Right forelimb (tissue), 1 donor: Measurements from ENCODE around the gene CCDC69.

Experiments used
- DNase-seq: peaks from one replicate; pipeline ENCODE4 v3.0.0-alpha.2; 2018

Gene CCDC69

DNA sequence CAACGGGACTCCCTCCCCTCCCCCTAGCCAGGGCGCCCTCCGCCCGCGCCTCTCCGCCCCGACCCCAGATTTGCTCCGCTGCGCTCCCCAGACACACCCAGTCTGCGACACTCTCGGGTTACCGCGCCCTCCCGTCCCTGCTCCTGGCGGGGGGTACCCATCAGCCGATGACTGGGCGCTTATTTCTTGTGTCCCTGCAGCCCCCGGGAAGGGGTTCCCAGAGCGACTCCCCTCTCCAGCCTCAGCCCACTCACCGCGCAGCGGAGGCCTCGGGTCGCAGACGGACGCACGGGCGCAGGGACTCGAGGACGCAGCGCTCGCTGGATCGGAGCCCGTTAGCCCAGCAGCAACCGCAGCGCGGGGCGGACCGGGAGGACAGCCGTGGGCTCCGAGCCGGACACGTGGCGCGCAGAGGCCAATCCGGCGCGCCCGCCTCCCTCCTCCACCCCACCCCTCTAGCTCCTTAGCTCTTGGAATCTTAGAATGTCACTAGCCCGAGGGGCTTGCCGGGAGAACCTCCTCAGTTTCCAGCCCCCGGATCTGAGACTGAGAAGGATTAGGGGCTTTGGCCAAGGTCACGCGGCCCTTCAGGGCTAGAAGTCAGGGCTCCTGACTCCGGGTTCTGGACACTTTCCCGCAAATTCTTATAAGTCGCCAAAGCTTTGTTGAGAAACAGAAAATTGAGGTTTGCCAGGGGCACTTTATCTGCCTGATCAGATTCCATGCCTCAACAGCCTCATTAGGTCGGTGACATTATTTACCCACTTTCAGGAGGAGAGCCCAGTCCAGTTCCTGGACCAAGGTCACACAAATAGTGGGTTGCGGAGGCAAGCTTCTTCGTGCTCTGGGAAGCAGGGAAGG lies 66.2 kb downstream of the CCDC69 start, which contains the start of gene ANXA6:
Gene ANXA6 (minus strand): TSS at position 354 of the 861 bp plus-strand sequence. CDS start 9,878 bp downstream, outside the sequence.
- DNase-seq: peak; percentile 90

- DNase-seq: peak; percentile 53
Measured at GRCh38 chr5:151156507-151157420, 67.1 kb downstream of the CCDC69 start.

DNA sequence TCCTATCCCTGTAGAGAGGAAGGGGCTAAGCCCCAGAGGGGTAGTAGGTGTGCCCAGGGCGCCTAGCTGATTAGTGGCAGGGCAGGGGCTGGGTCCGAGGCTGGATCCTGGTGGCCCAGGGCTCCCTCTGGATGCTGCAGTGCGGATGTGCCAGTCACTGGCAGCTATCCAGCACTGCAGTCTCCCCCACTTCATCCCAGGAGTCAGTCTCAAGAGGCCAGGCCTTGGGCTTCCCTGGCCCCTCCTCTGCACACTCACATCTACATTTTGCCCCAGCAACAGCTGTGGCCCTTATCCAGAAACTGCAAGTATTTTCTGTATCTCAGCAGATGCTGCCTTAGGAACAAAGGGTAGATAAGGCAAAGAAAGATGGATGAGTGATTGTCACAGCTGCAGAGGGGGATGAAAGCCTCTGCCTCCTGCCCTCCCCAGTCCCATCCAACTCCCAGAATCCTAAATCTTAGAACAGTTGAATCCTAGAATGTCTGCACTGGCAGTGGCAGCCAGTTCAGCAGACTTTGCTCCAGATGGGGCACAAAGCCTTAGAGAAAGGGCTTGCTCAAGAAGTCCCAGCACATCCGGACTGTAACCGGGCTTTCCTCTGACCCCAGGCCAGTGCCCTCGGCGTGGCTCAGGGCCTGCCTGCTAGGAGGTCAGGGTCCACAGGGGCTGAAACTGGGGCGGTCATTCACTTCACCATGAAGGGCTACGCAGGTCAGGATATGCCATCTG lies 68.0 kb downstream of the CCDC69 start:
- DNase-seq: peak; percentile 59

DNA sequence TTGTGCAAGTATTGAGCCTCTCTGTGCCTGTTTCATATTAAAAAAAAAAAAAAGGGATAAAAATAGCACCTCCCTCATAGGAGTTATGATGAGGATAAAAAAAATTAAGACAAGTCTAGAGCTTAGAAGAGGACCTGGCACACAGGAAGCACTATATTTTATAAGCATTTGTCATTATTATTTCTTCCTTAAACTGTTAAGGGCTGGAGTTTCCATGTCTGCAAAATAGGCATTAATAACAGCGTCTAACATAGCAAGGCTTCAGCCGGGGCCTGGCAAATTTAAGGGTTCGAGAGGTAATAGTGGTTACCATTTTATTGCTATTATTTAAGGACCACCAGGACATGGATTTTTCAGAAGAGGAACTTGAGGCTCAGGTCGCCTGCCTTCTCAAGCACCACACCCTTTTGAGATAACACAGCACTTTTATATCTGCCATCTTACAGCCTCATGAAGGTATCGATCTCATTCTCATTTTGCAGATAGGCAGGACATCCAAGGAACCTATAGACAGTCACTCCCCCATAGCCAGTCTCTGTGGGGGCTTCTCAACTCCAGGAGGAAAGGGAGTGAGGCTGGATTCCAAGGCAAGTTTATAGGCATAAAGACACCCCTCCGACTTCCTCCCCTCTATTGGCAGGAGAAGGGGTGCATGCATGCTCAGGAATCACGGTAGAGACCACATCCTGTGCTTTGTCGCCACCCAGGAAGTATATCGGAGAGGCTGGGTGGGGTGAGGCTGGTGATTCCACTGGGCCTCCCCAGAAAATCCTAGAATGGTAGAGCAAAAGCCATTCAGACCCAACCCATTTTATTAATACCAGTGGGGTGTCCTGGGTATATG lies 68.7 kb downstream of the CCDC69 start:
- DNase-seq: no peak

DNA sequence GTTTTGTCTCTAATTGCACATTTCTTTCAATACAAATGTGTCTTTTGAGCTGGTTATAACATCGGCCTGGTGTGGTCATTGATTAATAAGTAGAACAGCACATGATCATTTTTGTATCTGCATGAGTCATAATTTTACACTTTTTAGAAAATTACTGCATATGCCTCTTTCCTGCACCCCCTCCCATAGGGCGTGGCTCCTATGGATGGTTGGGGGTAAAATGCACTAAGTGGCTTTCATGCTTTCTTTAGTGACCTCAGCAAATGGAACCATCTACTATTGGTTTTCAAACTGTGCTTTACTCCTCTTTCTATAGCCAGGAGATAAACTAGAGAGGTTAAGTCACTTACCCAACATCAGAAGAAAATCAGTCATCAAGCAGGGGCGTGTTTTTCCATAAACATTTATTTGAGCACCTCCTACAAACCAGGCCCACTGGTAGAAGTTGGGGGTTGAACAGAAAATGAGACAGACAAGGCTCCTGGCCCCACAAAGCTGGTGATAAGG lies 70.1 kb downstream of the CCDC69 start:
- DNase-seq: no peak

DNA sequence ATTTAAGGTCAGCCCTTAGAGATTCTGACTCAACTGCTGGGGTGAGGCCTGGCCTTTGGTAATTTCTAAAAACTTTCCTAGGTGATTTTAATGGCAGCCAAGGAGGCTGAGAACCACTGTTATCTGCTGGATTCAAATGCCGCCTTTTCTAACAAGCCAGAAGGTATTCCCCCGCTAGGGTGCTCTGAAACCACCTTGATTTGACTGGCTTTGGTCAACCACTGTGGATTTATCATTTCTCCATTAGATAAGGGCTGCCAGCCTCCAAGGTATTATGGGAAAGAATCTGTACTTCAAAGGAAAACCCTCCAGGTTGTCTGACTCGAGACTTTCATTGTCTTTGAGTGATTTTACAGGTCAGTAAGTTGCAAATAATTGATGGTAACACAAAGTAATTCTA lies 70.6 kb downstream of the CCDC69 start:
- DNase-seq: no peak

DNA sequence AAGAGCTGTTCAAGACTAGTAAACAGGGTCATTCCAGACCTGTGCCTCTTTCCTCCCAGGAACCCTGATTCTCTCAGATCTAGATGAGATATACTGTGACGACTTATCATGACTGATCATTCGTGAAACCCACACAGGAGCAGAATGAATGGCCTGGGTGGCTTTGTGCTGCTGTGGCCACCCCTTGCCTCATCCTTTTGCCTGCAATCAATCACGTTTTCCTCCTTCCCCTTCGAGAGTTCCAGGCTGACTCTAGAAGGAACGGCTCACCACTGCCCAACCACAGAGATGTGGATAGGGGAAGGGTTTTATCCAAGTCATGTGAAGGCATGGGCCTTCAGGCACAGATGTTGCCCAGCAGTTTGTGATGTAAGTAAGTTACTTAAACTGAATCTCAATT lies 72.1 kb downstream of the CCDC69 start:
- no peak for DNase-seq

DNA sequence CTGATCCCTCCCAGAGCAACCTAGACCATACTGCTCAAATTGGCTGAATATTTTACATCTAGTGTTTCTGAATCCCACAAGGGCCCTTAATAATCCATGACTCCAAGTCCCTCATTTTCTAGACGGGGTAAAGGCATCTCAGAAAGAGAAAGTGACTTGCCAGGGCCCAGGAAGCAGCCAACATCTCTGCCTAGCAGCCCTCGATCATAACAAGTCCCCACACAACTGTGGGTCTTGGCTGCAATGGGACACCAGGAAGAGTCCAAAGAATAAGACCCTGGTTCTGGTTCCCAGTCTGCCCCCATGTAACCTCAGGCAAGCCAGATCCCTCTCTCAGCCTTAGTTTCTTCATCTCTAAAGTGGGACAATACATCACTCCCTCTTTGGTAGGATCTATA lies 72.6 kb downstream of the CCDC69 start:
- DNase-seq: peak; percentile 48

DNA sequence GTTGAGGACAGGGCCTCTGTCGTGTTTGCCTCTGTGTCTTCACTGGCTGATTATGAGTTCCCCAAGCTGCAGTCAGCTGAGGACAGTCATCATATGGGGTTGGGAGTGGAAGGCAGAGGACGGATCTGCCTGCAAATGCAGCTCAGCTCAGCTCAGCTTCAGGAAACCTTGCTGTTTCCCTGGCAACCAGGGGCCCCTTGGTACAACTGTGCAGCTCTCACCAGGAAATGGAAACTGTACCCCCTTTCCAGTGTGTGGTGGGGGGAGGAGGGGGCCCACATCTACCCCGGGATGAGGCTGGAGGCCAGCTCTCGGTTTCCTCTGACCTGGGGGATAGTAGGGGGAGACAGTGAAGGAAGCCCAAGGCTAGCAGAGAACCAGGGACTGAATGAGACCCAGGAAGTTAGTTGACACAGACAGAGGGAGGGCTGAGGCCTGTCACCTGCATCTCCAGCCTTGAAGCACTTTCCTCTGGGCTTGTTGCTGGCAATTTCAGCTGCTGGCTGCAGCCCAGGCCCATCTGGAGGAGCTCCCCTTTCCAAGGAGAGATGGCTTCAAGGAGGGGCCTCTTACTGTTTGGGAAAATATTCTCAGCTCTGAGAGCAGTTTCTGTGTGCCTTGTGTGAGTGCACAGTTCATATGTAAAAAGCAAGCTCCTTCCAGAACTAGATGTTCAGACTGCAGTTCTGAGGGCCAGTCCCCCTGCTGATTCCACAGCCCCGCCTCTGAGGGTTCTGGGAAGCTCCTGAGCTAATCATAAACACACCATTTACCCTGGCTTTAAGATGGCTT lies 73.2 kb downstream of the CCDC69 start:
- DNase-seq: peak; percentile 87

- DNase-seq: no peak
Measured at GRCh38 chr5:151148583-151148982, 75.3 kb downstream of the CCDC69 start.

GRCh38 chr5:151147033-151147432 lies 76.9 kb downstream of the CCDC69 start:
- DNase-seq: no peak

DNA sequence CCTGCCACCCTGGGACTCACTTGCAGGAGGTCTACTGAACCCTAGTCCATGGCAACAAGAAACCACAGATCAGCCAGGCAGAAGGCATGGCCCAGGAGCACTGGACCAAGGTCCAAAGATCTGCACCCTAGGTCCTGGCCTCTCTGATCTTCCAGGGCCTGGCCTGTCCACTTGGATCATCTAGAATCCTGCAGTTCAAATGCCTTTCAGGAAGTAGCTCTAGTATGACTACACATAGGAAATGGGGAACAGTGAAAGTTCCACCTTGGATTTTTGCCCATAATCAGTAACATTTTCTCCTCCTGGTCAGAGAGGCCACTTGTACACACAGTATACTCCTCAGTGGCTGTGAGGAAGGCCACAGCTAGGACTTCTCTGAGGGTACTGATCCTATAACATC lies 77.8 kb downstream of the CCDC69 start:
- no peak for DNase-seq

DNA sequence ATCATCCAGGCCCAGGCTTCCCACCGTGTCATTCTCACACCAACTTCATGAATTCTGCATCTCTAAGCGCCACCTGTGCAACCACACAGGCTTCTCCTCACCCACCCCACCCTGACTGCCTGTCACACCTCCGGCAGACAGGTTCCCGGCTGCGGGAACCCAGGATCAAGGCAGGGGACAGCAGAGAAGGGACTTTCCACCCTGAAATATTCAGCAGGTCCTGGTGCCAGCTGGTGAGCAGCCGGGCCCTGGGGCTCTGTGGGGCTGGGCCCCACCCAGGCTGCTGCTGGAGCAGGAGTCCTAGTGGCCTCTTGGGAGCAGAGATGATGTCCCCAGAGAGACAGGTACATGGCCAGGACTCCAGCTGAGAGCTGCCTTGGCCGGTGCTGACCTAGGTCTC lies 79.0 kb downstream of the CCDC69 start:
- DNase-seq: no peak

- DNase-seq: no peak
Measured at GRCh38 chr5:151144275-151144674, 79.6 kb downstream of the CCDC69 start.

- no peak for DNase-seq
Measured at GRCh38 chr5:151143645-151144044, 80.2 kb downstream of the CCDC69 start.

DNA sequence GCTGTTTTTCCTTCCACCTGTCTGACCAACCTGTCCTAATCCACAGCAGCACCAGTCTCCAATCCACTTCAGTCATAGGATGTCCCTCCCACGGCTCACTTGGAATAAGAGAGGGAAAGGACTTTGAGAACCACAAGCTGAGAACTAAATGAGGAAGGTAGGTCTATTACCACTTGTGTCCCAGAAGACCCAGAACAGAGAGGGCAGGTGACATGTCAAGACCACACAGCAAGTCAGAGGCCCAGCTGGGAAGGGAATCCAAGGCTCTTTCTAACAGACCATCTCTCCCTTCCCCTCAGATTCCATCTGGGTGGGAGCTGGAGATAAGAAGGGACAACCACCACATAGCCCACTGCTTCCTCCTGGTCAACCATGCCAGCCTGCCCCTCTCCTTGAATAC lies 81.0 kb downstream of the CCDC69 start:
- no peak for DNase-seq

- DNase-seq: peak; percentile 78
Measured at GRCh38 chr5:151141535-151141934, 82.4 kb downstream of the CCDC69 start.

- no peak for DNase-seq
Measured at GRCh38 chr5:151140686-151141459, 83.0 kb downstream of the CCDC69 start.

GRCh38 chr5:151139646-151140045 lies 84.2 kb downstream of the CCDC69 start:
- no peak for DNase-seq

- no peak for DNase-seq
Measured at GRCh38 chr5:151139015-151139414, 84.9 kb downstream of the CCDC69 start.
